K562 (cell line): Measurements from ENCODE around the gene IFITM2.
"Not testable (repeated sequence)": the region's sequence is repeated elsewhere in the genome, so short reads cannot be mapped to it uniquely, and the experiment has no call there.

Experiments used
- KDM1A ChIP-seq, 2 experiments: fragments of 450-650 bp; IDR thresholded peaks; 2 replicates each; pipeline ENCODE4 v1.6.1; 2016; ENCODE audit warnings: mild to moderate bottlenecking in 2 of 2
- SMARCA5 ChIP-seq: fragments of 450-650 bp; IDR thresholded peaks from 2 replicates; pipeline ENCODE4 v1.6.1; 2016
- TAF1 ChIP-seq: IDR thresholded peaks from 2 replicates; pipeline ENCODE4 v1.6.1; 2011; ENCODE audit warnings: mild to moderate bottlenecking, low read length, moderate library complexity; ENCODE audit not compliant: insufficient read depth, control insufficient read depth, severe bottlenecking; ENCODE audit errors: extremely low read depth
- ZNF12 ChIP-seq: sonication (generic); formaldehyde crosslinking; IDR thresholded peaks from 2 replicates; pipeline ENCODE4 v1.4.0; 2020; ENCODE audit warnings: mild to moderate bottlenecking, missing genetic modification reagents
- TF ChIP-seq, protein P1 (sequence below): fragments of 250-450 bp; sonication (Bioruptor Pico); IDR thresholded peaks from 2 replicates; pipeline ENCODE4 v1.5.0; 2021

DNA sequence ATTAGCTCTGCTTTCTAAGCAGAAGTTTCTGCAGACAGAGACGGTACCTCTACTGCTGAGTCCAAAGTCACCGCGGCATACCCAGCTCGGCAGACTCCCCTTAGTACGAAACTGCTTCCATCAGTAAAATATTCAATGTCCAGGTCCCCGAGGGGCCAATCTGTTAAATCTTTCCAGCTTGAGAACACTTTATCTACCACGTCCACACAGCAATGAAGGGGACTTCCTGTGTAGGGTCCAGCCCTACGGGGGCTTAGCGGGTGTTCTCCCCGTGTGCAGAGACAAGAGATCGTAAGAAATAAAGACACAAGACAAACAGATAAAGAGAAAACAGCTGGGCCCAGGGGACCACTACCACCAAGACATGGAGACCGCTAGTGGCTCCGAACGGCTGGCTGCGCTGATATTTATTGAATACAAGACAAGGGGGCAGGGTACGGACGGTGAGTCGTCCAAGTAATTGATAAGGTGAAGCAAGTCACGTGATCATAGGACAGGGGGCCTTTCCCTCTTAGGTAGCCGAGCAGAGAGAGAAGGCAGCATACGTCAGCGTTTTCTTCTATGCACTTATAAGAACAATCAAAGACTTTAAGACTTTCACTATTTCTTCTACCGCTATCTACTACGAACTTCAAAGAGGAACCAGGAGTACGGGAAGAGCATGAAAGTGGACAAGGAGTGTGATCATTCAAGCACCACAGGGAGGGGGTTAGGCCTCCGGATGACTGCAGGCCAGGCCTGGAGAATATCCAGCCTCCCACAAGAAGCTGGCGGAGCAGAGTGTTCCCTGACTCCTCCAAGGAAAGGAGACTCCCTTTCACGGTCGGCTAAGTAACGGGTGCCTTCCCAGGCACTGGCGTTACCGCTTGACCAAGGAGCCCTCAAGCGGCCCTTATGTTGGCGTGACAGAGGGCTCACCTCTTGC, 17.2 kb downstream of the IFITM2 start:
- TF ChIP-seq, protein P1, sequence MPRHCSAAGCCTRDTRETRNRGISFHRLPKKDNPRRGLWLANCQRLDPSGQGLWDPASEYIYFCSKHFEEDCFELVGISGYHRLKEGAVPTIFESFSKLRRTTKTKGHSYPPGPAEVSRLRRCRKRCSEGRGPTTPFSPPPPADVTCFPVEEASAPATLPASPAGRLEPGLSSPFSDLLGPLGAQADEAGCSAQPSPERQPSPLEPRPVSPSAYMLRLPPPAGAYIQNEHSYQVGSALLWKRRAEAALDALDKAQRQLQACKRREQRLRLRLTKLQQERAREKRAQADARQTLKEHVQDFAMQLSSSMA (CRISPR knock-in tag): not testable (repeated sequence)
- TF ChIP-seq ZNF12; TAF1; SMARCA5; KDM1A (IDR thresholded peaks at IDR 0.05): not testable (repeated sequence)
